ENCODE data around the gene TSPAN18. TPM values are rescaled to one million over a fixed set of nuclear protein-coding genes. Genes with fewer than 3 reads are reported as not detected.

Gene TSPAN18
- total RNA-seq, 1 experiment from 2014 or later, result 1.8 TPM

GRCh38 chr11:44973632-44974401, 247.1 kb downstream of the TSPAN18 start:
- no peak overlapping the region for H2AFZ ChIP-seq (ENCODE audit: low read length)
- no peaks in the 10 kb centered on the region for H3K79me2 ChIP-seq (ENCODE audit: low read length)
- no peaks in the 10 kb centered on the region for H3K9me3 ChIP-seq (ENCODE audit: low read length)
- no peaks in the 10 kb centered on the region for H4K20me1 ChIP-seq (ENCODE audit: insufficient read depth, low read depth, low read length)
- H3K4me1 ChIP-seq (ENCODE audit: low read length), result no peaks in the 10 kb centered on the region
- H3K27me3 ChIP-seq (ENCODE audit: low read length), result no peaks in the 10 kb centered on the region
- H3K36me3 ChIP-seq (ENCODE audit: insufficient read depth, low read length), result no peaks in the 10 kb centered on the region
- no peak for DNase-seq
- no peak overlapping the region for H3K9ac ChIP-seq (ENCODE audit: low read length)
- no peaks in the 10 kb centered on the region for H3K9me2 ChIP-seq (replicated peaks; ENCODE audit: insufficient read depth, low read length)
- H3K4me2 ChIP-seq (ENCODE audit: low read depth, low read length, poor library complexity, severe bottlenecking), result no peak overlapping the region
- no peak overlapping the region for H3K4me3 ChIP-seq (ENCODE audit: low read length)
- no peak overlapping the region for H3K27ac ChIP-seq (ENCODE audit: low read length)

GRCh38 chr11:44974402-44975000, 247.7 kb downstream of the TSPAN18 start:
- no peaks in the 10 kb centered on the region for H4K20me1 ChIP-seq (ENCODE audit: insufficient read depth, low read depth, low read length)
- H3K4me1 ChIP-seq (ENCODE audit: low read length), result no peaks in the 10 kb centered on the region

GRCh38 chr11:44976576-44976975, 249.8 kb downstream of the TSPAN18 start:
- Histone ChIP-seq H3K27ac (ENCODE audit: low read length) (no peak overlapping the region), H3K36me3 (ENCODE audit: insufficient read depth, low read length) (no peaks in the 10 kb centered on the region), H3K27me3 (ENCODE audit: low read length) (no peaks in the 10 kb centered on the region), H3K4me3 (ENCODE audit: low read length) (no peak overlapping the region), H3K9me2 (replicated peaks; ENCODE audit: insufficient read depth, low read length) (no peaks in the 10 kb centered on the region), H2AFZ (ENCODE audit: low read length) (no peak overlapping the region), H3K4me1 (ENCODE audit: low read length) (no peaks in the 10 kb centered on the region), H4K20me1 (ENCODE audit: insufficient read depth, low read depth, low read length) (no peaks in the 10 kb centered on the region), H3K9me3 (ENCODE audit: low read length) (no peaks in the 10 kb centered on the region), H3K4me2 (ENCODE audit: low read depth, low read length, poor library complexity, severe bottlenecking) (no peak overlapping the region), H3K79me2 (ENCODE audit: low read length) (no peaks in the 10 kb centered on the region), H3K9ac (ENCODE audit: low read length) (no peak overlapping the region)
- DNase-seq, result no peak

More at GRCh38 chr11:44974402-44975000, 247.7 kb downstream of the TSPAN18 start:
- no peaks in the 10 kb centered on the region for H3K36me3 ChIP-seq (ENCODE audit: insufficient read depth, low read length)
- H3K27me3 ChIP-seq (ENCODE audit: low read length), result no peaks in the 10 kb centered on the region
- no peaks in the 10 kb centered on the region for H3K9me2 ChIP-seq (replicated peaks; ENCODE audit: insufficient read depth, low read length)
- no peak overlapping the region for H3K4me3 ChIP-seq (ENCODE audit: low read length)
- no peak overlapping the region for H3K9ac ChIP-seq (ENCODE audit: low read length)
- H3K9me3 ChIP-seq (ENCODE audit: low read length), result no peaks in the 10 kb centered on the region
- no peak overlapping the region for H3K4me2 ChIP-seq (ENCODE audit: low read depth, low read length, poor library complexity, severe bottlenecking)
- no peak overlapping the region for H3K27ac ChIP-seq (ENCODE audit: low read length)
- DNase-seq, result no peak
- H3K79me2 ChIP-seq (ENCODE audit: low read length), result no peaks in the 10 kb centered on the region
- no peak overlapping the region for H2AFZ ChIP-seq (ENCODE audit: low read length)

GRCh38 chr11:44977493-44977984, 250.8 kb downstream of the TSPAN18 start:
- no peak overlapping the region for H3K4me2 ChIP-seq (ENCODE audit: low read depth, low read length, poor library complexity, severe bottlenecking)
- H3K27ac ChIP-seq (ENCODE audit: low read length), result no peak overlapping the region
- no peak overlapping the region for H3K4me3 ChIP-seq (ENCODE audit: low read length)
- H3K9me3 ChIP-seq (ENCODE audit: low read length), result no peaks in the 10 kb centered on the region
- H3K9me2 ChIP-seq (replicated peaks; ENCODE audit: insufficient read depth, low read length), result no peaks in the 10 kb centered on the region
- no peak for DNase-seq
- no peaks in the 10 kb centered on the region for H3K79me2 ChIP-seq (ENCODE audit: low read length)
- no peaks in the 10 kb centered on the region for H3K4me1 ChIP-seq (ENCODE audit: low read length)
- no peak overlapping the region for H2AFZ ChIP-seq (ENCODE audit: low read length)
- H3K9ac ChIP-seq (ENCODE audit: low read length), result no peak overlapping the region
- no peaks in the 10 kb centered on the region for H4K20me1 ChIP-seq (ENCODE audit: insufficient read depth, low read depth, low read length)
- H3K27me3 ChIP-seq (ENCODE audit: low read length), result no peaks in the 10 kb centered on the region
- H3K36me3 ChIP-seq (ENCODE audit: insufficient read depth, low read length), result no peaks in the 10 kb centered on the region

GRCh38 chr11:44978274-44978960, 251.7 kb downstream of the TSPAN18 start:
- Histone ChIP-seq H3K9me2 (replicated peaks; ENCODE audit: insufficient read depth, low read length) (no peaks in the 10 kb centered on the region), H3K79me2 (ENCODE audit: low read length) (no peaks in the 10 kb centered on the region), H3K9ac (ENCODE audit: low read length) (no peak overlapping the region), H2AFZ (ENCODE audit: low read length) (no peak overlapping the region), H3K4me3 (ENCODE audit: low read length) (no peak overlapping the region), H3K9me3 (ENCODE audit: low read length) (no peaks in the 10 kb centered on the region), H3K4me2 (ENCODE audit: low read depth, low read length, poor library complexity, severe bottlenecking) (no peak overlapping the region), H3K36me3 (ENCODE audit: insufficient read depth, low read length) (no peaks in the 10 kb centered on the region), H3K4me1 (ENCODE audit: low read length) (no peaks in the 10 kb centered on the region), H3K27ac (ENCODE audit: low read length) (no peak overlapping the region), H3K27me3 (ENCODE audit: low read length) (no peaks in the 10 kb centered on the region), H4K20me1 (ENCODE audit: insufficient read depth, low read depth, low read length) (no peaks in the 10 kb centered on the region)
- DNase-seq, result no peak

- H3K4me3 ChIP-seq (ENCODE audit: low read length), result no peak overlapping the region
- H3K9me2 ChIP-seq (replicated peaks; ENCODE audit: insufficient read depth, low read length), result no peaks in the 10 kb centered on the region
Measured at GRCh38 chr11:44978961-44979331, 252.2 kb downstream of the TSPAN18 start.

GRCh38 chr11:44979543-44980399, 253.0 kb downstream of the TSPAN18 start:
- no peak overlapping the region for H3K9ac ChIP-seq (ENCODE audit: low read length)
- DNase-seq, result no peak
- no peak overlapping the region for H3K4me2 ChIP-seq (ENCODE audit: low read depth, low read length, poor library complexity, severe bottlenecking)
- H3K9me3 ChIP-seq (ENCODE audit: low read length), result no peaks in the 10 kb centered on the region
- no peak overlapping the region for H3K4me3 ChIP-seq (ENCODE audit: low read length)
- no peaks in the 10 kb centered on the region for H3K9me2 ChIP-seq (replicated peaks; ENCODE audit: insufficient read depth, low read length)
- H3K36me3 ChIP-seq (ENCODE audit: insufficient read depth, low read length), result no peaks in the 10 kb centered on the region
- H4K20me1 ChIP-seq (ENCODE audit: insufficient read depth, low read depth, low read length), result no peaks in the 10 kb centered on the region
- no peaks in the 10 kb centered on the region for H3K79me2 ChIP-seq (ENCODE audit: low read length)
- H2AFZ ChIP-seq (ENCODE audit: low read length), result no peak overlapping the region
- no peak overlapping the region for H3K27ac ChIP-seq (ENCODE audit: low read length)
- no peaks in the 10 kb centered on the region for H3K4me1 ChIP-seq (ENCODE audit: low read length)
- no peaks in the 10 kb centered on the region for H3K27me3 ChIP-seq (ENCODE audit: low read length)

More at GRCh38 chr11:44978961-44979331, 252.2 kb downstream of the TSPAN18 start:
- H3K4me1 ChIP-seq (ENCODE audit: low read length), result no peaks in the 10 kb centered on the region
- H2AFZ ChIP-seq (ENCODE audit: low read length), result no peak overlapping the region
- H3K4me2 ChIP-seq (ENCODE audit: low read depth, low read length, poor library complexity, severe bottlenecking), result no peak overlapping the region
- H3K9me3 ChIP-seq (ENCODE audit: low read length), result no peaks in the 10 kb centered on the region
- no peaks in the 10 kb centered on the region for H3K79me2 ChIP-seq (ENCODE audit: low read length)
- no peaks in the 10 kb centered on the region for H3K36me3 ChIP-seq (ENCODE audit: insufficient read depth, low read length)
- no peaks in the 10 kb centered on the region for H4K20me1 ChIP-seq (ENCODE audit: insufficient read depth, low read depth, low read length)
- H3K27me3 ChIP-seq (ENCODE audit: low read length), result no peaks in the 10 kb centered on the region
- no peak overlapping the region for H3K9ac ChIP-seq (ENCODE audit: low read length)
- no peak overlapping the region for H3K27ac ChIP-seq (ENCODE audit: low read length)
- no peak for DNase-seq

Measured in Karpas-422 (cell line).